Stimulated activated CD4-positive, alpha-beta T cell treated with anti-CD3 and anti-CD28 coated beads, Interleukin-1b, Interleukin-23, amount 100 ng/mL, for 4 hours (primary cell): ENCODE results near the gene PPP1R14B.

Source experiments
- DNase-seq, 2 donors: peaks; one replicate each; pipeline ENCODE4 v3.0.0-alpha.2; 2020; ENCODE audit warnings: low read depth in 2 of 2

Gene PPP1R14B

GRCh38 chr11:64245797-64246620 lies 734 bp downstream of the PPP1R14B start:
- DNase-seq = peak; percentile 71 to 75

DNA sequence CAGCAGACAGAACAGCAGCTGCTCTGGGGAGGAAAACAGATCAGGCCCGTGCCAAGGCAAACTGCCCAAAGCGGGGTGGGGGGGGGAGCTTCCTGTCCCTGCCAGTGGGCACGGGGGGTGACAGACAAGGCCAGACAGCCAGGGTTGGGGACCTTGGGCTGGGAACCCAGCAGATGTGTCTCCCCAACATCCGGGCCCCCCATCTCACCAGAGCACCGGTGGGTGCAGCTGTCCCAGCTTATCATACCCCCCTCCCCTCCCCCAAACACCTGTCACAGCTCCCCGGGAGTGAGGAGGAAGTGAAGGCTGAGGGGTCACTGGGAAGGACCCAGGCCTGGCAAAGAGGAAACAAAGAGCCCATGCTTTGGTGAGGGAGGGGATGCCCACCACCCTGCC lies 1.3 kb downstream of the PPP1R14B start:
- no peak for DNase-seq

DNA sequence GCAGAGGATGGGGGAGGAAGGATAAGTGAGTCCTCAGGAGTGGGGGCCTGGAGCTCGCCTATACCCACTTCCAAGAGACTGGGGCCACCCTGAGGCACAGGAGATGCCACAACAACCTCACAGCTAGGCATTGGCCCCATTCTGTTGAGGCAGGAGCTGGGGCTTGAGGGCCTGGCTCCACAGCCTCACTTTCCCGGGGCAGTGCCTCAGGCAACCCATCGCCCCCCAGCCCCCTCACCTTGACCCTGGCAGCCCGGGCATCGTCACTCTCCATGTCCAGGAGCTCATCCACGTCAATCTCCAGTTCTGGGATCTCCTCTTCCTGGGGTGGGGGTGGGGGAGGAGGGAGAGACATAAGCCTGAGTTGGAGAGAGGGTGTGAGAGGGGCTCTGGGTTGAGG lies 1.8 kb downstream of the PPP1R14B start:
- no peak for DNase-seq

DNA sequence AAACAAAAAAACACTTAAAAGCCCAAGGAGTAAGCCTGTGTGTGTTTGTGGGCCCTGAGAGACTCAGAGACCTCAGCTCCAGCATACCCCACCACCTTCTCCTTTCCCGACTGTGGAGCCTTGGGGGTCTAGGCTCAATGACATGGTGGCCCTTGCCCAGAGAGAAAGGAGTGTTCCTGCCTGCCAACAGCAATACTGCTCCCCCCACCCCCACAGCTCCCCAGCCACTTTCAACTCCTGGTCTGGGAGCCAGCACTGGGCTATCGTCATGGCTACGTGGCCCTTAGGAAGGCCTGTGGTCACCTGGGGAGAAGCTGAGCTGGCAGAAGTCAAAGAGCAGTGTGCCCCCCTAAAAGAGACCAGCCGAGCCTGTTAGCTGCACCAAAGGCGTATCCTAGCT lies 2.6 kb downstream of the PPP1R14B start:
- no peak for DNase-seq

DNA sequence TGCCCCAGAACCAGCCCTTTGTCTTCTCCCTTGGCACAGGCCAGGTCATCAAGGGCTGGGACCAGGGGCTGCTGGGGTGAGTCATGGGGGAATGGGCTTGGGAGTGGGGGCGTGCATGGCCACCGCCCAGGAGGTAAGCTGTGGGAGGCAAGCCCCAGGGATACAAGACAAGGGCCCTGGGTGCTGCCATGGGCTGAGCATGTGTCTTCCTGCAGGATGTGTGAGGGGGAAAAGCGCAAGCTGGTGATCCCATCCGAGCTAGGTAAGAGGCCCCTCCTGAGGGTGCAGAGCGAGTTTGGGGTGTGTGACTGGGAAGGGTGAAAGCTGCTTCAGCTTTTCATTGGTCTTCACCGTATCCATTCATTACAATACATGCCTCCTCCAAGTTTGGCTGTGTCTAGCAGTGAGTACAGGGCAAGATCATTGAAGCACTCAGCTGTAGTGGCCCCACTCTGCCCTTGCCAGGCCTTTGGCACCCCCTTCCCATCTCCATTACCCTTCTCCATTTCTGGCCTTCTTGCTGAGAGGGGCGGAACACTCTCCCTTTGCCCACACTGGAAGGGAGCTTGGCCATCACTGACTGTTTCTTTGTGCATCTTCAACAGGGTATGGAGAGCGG lies 3.4 kb downstream of the PPP1R14B start:
- no peak for DNase-seq

GRCh38 chr11:64241491-64242374 lies 5.0 kb downstream of the PPP1R14B start:
- DNase-seq = no peak

- DNase-seq = peak; percentile 100
Measured at GRCh38 chr11:64241241-64241490, 5.6 kb downstream of the PPP1R14B start.

DNA sequence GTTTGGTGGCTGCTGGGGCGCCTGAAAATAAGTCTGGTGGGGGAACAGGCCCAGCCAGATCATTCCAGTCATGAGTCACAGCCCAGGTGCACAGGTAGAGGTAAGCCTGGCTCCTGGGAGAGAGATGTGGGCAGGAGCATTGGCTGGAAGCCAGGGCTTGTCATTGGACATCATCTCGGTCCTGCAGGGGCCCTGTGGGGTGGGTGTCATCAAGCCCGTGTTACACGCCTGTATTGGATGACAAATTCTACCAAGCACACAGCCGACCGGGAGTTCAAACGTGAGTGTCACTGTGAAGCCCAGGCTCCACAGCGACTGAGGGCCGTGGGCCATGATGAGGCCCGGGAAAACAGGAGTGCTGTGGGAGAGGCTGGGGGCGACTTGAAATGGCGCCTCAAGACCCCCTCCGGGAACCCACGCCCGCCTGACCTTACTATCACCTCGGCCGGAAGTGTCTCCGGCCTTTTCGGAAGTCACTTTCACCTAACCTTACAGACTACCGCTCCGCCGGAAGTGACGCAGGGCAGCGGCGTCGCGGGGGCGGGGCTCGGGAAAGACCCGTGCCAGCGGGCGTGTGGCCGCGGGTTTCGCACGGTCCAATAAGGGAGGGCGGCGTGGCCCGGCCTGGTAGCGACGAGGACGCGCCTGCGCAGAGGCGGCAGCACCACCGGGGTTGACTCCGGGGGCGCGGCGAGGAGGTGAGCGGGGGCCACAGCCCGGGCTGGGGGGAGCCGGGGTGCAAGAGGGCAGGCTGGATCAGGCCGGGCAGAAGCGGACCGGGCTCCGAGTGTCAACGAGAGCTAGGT lies 6.1 kb downstream of the PPP1R14B start, which contains the start of gene FKBP2:
TSS of gene FKBP2 (plus strand) at position 661 of the 806 bp plus-strand sequence. CDS start 1,293 bp downstream, outside the sequence.
- DNase-seq = peak; percentile 96 to 98

DNA sequence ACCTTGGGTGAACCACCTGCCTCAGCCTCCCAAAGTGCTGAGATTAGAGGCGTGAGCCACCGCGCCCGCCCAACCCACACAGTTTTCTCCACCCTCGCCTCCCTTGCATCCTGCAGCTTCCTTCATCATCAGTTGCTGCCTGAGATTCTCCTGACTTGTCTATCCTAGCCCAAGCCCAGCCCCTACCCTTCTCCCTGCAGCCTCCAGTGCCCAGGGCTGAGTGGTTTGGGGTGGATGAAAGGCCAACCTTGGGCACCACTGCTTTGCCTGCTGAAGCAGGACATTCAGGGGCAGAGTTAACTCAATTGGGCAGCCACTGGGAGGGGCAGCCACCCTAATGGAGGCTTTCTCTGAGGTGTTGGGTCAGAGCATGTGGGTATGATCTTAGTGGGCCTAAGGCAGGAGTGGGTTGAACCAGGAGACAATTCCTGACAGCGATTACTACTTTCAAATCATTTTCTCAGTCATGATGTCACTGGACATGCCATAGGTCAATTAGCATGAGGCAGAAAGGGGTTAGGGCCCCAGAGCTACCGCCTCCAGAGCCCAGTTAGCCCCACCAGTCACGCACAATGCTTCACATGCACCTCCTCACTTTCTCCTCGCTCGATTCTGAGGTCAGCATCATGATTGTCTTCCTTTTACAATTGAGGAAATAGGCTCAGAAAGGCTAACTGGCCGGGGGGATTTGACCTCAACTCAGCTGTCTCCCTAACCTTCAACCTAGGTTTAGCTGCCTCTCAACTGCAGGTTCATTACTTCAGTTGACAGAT lies 6.9 kb downstream of the PPP1R14B start:
- no peak for DNase-seq

- DNase-seq = no peak
Measured at GRCh38 chr11:64238999-64239398, 7.7 kb downstream of the PPP1R14B start.

DNA sequence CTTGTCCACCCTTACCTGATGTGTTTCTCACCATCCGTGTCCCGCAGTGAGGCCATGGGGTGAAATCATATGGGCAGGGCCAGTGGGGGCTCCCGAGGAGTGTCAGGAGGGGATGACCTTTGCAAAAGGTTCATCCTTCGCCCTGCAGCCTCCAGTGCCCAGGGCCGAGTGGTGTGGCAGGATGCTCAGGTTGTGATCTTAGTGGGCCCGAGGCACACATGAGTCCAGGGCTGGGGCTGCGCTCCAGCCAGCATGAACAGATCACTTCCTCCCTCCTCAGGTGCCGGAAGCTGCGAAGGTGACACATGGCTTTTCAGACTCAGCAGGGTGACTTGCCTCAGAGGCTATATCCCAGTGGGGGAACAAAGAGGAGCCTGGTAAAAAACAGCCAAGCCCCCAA lies 8.7 kb downstream of the PPP1R14B start:
- DNase-seq = no peak

- no peak for DNase-seq
Measured at GRCh38 chr11:64237484-64237951, 9.2 kb downstream of the PPP1R14B start.

- DNase-seq = no peak
Measured at GRCh38 chr11:64235437-64236161, 11.1 kb downstream of the PPP1R14B start.

DNA sequence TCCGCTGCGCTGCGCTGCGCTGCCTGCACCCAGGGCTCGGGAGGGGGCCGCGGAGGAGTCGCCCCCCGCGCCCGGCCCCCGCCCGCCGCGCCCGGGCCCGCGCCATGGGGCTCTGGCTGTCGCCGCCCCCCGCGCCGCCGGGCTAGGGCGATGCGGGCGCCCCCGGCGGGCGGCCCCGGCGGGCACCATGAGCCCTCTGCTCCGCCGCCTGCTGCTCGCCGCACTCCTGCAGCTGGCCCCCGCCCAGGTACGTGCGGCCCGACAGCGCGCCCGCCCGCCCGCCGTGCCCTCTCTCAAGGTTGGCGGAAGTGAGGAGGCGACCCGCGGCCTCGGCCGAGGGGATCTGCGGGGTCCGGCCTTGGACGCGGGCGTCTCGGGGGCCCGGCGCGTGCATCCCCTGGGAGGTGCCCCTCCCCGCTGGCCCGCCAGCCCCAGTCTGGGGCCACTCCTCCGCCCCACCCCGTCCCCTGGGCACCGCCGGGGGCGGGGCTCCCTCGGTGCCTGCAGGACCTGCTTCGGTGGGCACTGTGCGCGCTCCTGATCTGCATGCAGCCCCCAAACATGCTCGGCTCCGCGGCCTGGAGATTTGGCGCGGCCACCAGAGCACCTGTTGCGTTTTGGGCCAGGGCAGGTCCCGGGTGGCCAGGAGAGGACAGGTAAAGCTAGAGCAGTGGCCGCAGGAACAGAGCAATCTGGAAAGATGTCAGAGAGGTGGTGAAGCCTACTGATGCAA lies 11.9 kb downstream of the PPP1R14B start:
- DNase-seq = peak in 1 of 2 donors; percentile 44

GRCh38 chr11:64233913-64234586 lies 12.7 kb downstream of the PPP1R14B start, which contains the start of gene VEGFB:
TSS of gene VEGFB (plus strand) at chr11:64234584. CDS start at chr11:64234834, 250 bp downstream.
- DNase-seq = peak; percentile 64 to 69

- DNase-seq = no peak
Measured at GRCh38 chr11:64232967-64233315, 13.8 kb downstream of the PPP1R14B start.

- no peak for DNase-seq
Measured at GRCh38 chr11:64232182-64232966, 14.4 kb downstream of the PPP1R14B start.

DNA sequence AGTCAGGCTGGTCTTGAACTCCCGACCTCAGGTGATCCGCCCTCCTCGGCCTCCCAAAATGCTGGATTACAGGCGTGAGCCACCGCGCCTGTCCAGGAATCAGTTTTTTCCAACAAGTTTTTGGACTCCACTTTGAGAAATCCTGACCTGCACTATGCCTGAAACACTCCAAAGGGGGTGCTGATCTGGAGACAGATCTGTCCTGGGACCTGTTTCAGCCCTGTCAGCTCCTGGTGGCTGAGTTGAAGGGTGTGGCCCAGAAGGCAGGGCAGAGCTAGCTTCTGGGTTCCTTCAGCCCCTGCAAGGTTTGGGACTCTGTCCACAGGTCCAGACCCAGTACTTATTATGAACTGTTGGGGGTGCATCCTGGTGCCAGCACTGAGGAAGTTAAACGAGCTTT lies 15.2 kb downstream of the PPP1R14B start:
- no peak for DNase-seq
